ENCODE data around the gene DDX1. TPM values are rescaled to one million over a fixed set of nuclear protein-coding genes. Genes with fewer than 3 reads are reported as not detected.
"Not testable (repeated sequence)": the region's sequence is repeated elsewhere in the genome, so short reads cannot be mapped to it uniquely, and the experiment has no call there.

DDX1 gene
- total RNA-seq, 2 donors from 2014 or later: 70.1 to 75.6 TPM

- DNase-seq (no peak), ATAC-seq (no peak)
- intact Hi-C loops (cut with DNase I, micrococcal nuclease): no loop called here
Measured at GRCh38 chr2:15609341-15610042, 17.8 kb downstream of the DDX1 start.

GRCh38 chr2:15610430-15610952 lies 18.8 kb downstream of the DDX1 start:
- DNase-seq: no peak
- intact Hi-C loops (cut with DNase I, micrococcal nuclease): no loop called here
- no peak for ATAC-seq

- intact Hi-C loops (cut with DNase I, micrococcal nuclease); DNase-seq; ATAC-seq: not testable (repeated sequence)
Measured at GRCh38 chr2:15612101-15612500, 20.4 kb downstream of the DDX1 start.

GRCh38 chr2:15613736-15614429 lies 22.2 kb downstream of the DDX1 start:
- intact Hi-C loops (cut with DNase I, micrococcal nuclease): no loop called here
- ATAC-seq: no peak
- DNase-seq: no peak

- intact Hi-C loops (cut with DNase I, micrococcal nuclease): no loop called here
- DNase-seq: no peak
- no peak for ATAC-seq
Measured at GRCh38 chr2:15614545-15615300, 23.1 kb downstream of the DDX1 start.

- intact Hi-C loops (cut with DNase I, micrococcal nuclease): no loop called here
- ATAC-seq: no peak
- no peak for DNase-seq
Measured at GRCh38 chr2:15615301-15615920, 23.7 kb downstream of the DDX1 start.

- DNase-seq: no peak
- intact Hi-C loops (cut with DNase I, micrococcal nuclease): no loop called here
- no peak for ATAC-seq
Measured at GRCh38 chr2:15616429-15616828, 24.8 kb downstream of the DDX1 start.

- DNase-seq (no peak), ATAC-seq (no peak)
- intact Hi-C loops (cut with DNase I, micrococcal nuclease): no loop called here
Measured at GRCh38 chr2:15616850-15617777, 25.4 kb downstream of the DDX1 start.

GRCh38 chr2:15617778-15618448 lies 26.2 kb downstream of the DDX1 start:
- ATAC-seq (no peak), DNase-seq (no peak)
- intact Hi-C loops (cut with DNase I, micrococcal nuclease): no loop called here

GRCh38 chr2:15618449-15618855 lies 26.8 kb downstream of the DDX1 start:
- no peak for ATAC-seq
- no peak for DNase-seq
- intact Hi-C loops (cut with DNase I, micrococcal nuclease): no loop called here

GRCh38 chr2:15619076-15619475 lies 27.4 kb downstream of the DDX1 start:
- intact Hi-C loops (cut with DNase I, micrococcal nuclease): no loop called here
- DNase-seq (no peak), ATAC-seq (no peak)

GRCh38 chr2:15619510-15619909 lies 27.8 kb downstream of the DDX1 start:
- intact Hi-C loops (cut with DNase I, micrococcal nuclease): no loop called here
- no peak for DNase-seq
- ATAC-seq: no peak

- DNase-seq: no peak
- intact Hi-C loops (cut with DNase I, micrococcal nuclease): no loop called here
- ATAC-seq: no peak
Measured at GRCh38 chr2:15619938-15620337, 28.3 kb downstream of the DDX1 start.

- intact Hi-C loops (cut with DNase I, micrococcal nuclease): no loop called here
- no peak for DNase-seq
- ATAC-seq: no peak
Measured at GRCh38 chr2:15620340-15620739, 28.7 kb downstream of the DDX1 start.

GRCh38 chr2:15620857-15621471 lies 29.3 kb downstream of the DDX1 start:
- ATAC-seq (no peak), DNase-seq (no peak)
- intact Hi-C loops (cut with DNase I, micrococcal nuclease): no loop called here

- ATAC-seq; intact Hi-C loops (cut with DNase I, micrococcal nuclease); DNase-seq: not testable (repeated sequence)
Measured at GRCh38 chr2:15621472-15621870, 29.8 kb downstream of the DDX1 start.

GRCh38 chr2:15622214-15622613 lies 30.5 kb downstream of the DDX1 start:
- intact Hi-C loops (cut with DNase I, micrococcal nuclease): no loop called here
- no peak for ATAC-seq
- no peak for DNase-seq
